SW 1271 (cell line): Measurements from ENCODE around the gene AIF1.
"Not testable (repeated sequence)": the region's sequence is repeated elsewhere in the genome, so short reads cannot be mapped to it uniquely, and the experiment has no call there.

ENCODE experiments used
- DNase-seq, 2 experiments: peaks; one replicate each; lab custom pipeline; 2025; lab: John Stamatoyannopoulos, UW

AIF1 gene

GRCh38 chr6:31580807-31581433, 34.1 kb upstream of the AIF1 start:
- peak; percentile 30 to 85 for DNase-seq

DNA sequence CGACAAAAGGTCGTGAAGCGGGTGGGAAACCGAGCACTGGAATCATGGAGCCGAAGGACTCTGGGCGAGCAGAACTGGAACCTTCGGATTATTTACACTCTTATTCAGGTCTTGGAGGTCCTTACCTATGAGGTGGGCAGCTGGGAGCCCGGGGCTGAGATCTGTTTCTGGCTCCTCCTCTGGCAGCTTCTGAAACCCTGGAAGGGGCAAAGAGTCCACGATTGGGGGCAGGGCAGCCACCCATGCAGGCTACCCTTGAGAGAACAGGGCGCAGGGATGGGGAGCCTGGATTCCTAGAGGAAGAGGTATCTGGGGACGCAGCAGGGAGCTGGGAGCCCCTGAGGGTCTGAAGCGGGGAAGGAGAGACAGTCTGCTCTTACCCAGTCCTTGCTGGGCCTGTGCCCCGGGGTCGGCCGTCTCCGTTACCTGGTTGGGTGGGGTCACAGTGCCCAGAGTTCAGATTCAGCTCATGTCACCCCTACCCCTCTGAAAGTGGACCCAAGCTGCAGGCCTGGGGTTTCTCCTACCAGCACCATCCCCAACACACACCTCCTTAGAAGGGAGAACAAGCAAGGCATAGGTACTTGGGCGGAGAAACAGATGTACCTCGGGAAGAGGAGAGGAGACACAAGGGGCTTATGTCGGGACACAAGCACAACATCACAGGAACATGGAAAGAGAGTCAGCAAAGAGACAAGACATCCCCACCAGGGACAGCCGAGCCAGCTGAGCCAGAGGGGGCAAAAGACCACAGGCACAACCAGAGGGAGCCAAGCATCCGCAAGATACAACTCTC, 33.4 kb upstream of the AIF1 start:
- no peak for DNase-seq

DNA sequence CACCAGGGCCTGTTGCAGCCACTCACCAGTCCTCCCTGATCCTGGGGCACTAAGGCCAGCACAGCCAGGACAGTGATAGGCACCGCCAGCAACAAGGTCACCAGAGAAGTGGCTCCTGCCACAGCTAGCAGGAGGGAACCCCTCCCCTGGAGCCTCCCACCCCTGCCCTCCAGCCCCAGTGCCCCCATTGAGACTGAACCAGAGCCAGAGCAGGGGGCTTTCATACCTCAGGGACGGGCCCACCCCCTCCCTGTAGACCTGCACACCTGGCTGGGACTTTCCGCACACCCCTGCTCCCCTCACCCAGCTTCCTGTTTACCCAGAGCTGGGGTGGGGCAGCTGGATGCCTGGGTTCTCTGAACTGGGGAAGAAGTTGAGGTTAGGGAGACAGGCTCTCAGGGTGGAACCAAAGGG, 32.8 kb upstream of the AIF1 start, which contains the start of gene LTB:
LTB (minus strand) TSS at position 195 of the 414 bp plus-strand sequence; CDS start at position 188, 7 bp downstream.
- no peak for DNase-seq

DNA sequence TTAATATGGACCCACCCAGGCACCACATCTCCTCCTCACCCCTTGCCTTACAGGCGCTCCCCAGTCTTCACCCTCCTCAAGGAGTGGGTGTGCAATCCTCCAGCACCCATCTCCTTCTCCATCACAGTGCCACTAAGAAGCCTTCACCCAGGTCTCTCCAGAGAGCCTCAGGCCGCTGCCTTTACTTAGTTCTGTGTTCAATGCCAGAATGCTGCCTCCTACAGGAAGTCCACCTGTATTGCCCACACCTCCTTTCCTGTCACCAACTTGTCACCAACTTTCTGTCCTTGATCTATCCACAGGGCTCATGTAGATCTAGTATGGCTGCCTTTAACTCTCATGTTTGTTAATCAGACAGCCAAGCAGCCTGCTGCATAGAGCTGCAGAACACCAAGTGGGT, 29.5 kb upstream of the AIF1 start:
- peak in 1 of 2 experiments; percentile 45 for DNase-seq

GRCh38 chr6:31586008-31586407, 29.0 kb upstream of the AIF1 start, which contains the start of gene LST1:
LST1 (plus strand) TSS chr6:31586277; CDS start chr6:31587300, 1,023 bp downstream.
- no peak for DNase-seq

DNA sequence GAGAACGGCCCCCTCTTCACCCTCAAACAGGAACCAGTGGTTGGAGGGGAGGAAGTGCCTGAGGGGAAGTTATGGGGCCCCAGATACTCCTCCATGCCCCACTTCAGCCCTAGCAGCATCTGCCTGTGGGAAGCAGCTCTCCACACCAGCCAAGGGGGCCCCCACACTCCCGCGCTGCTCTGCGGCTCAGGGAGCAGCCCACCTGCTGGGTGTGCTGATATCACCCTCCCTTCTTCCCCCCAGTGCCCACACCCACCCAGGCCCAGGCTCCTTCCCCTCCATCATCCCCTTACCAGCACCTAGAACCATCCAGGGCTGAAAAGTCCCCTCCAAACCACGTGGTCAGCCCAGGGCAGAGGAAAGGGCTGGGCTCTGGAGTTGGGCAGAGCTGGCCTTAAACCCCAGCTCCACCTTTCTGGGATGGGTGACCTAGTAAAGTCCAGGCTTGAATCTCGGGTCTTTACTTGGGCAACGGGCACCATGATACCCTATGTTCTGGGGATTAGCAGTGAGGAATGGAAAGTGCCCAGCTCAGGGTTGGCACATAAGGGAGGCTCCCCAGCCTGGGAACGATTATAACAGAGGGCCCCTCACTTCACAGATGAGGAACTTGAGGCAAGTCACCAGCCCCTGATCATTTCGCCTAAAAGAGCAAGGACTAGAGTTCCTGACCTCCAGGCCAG, 28.3 kb upstream of the AIF1 start:
- DNase-seq, result no peak

- no peak for DNase-seq
Observed at GRCh38 chr6:31587791-31588777, 26.9 kb upstream of the AIF1 start.

- no peak for DNase-seq
Observed at GRCh38 chr6:31588871-31589650, 26.0 kb upstream of the AIF1 start.

DNA sequence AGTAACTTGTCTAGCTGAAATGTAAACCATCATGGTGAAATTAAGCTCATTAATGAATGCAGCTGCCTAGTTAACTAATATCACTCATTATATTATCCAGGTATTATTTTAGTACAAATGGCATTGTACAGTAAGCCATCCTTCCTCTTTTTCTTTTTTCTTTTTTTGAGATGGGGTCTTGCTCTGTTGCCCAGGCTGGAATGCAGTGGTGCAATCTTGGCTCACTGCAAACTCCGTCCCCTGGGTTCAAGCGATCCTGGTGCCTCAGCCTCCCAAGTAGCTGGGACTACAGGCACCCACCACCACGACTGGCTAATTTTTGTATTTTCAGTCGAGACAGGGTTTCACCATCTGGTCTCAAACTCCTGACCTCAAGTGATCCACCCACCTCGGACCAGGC, 24.3 kb upstream of the AIF1 start:
- DNase-seq, result not testable (repeated sequence)

DNA sequence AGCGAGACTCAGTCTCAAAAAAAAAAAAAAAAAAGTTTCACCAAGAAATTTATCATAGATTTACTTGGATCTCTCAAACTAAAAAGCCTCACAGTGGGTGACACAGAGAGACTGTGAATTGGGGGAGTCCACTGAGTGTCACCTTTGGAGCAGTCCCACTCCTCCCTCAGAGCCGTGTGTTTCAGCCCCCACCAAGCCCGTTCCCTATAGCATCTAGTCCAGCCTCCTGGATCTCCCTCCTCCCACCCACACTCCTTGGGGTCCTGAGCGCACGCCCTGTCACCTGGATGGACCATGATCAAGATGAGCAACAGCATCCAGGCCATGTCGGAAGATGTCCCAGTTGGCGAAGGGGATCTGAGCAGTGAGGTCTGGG, 22.6 kb upstream of the AIF1 start:
- no peak for DNase-seq

- DNase-seq, result peak; percentile 24 to 61
Observed at GRCh38 chr6:31597006-31597405, 18.0 kb upstream of the AIF1 start.

- no peak for DNase-seq
Observed at GRCh38 chr6:31607317-31607716, 7.7 kb upstream of the AIF1 start.

- DNase-seq, result no peak
Observed at GRCh38 chr6:31609519-31610406, 5.3 kb upstream of the AIF1 start.

DNA sequence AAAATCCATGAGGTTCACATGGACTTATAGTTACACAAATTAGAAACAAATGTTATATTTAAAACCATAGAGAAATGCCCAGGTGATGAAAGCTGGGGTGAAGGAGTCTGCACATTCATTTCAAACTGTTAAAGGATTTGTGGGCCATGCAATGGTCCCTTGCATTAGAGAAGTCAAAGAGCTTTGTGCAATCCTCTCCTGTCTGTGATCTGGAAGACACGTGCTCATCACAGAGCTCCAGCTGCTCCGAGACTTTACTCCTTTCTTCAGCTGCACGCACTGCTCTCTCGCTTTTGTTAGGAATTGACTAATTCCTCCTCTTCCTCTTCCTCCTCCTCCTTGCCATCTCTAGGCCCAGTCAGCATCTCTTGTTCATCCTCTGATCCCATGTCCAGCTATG, 4.1 kb upstream of the AIF1 start:
- no peak for DNase-seq

GRCh38 chr6:31614075-31614619, 887 bp upstream of the AIF1 start:
- DNase-seq, result no peak

DNA sequence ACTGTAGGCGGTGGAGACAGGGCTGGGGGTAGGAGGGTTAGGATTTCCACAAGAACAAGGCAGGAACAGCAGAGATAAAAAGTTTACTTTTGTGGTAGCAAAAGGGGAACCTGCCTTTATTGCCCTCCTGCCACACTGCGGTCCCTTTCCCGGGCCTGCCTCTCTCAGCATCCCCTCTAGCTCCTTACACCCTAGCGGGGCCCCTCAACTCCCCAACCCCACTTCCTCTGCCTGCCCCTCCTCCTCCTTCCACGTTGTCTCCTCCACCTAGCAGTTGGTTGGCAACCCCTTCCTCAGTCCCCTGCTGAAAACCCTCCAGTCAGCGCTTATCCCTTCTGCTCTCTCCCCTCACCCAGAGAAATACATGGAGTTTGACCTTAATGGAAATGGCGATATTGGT, 714 bp downstream of the AIF1 start:
- DNase-seq, result no peak

DNA sequence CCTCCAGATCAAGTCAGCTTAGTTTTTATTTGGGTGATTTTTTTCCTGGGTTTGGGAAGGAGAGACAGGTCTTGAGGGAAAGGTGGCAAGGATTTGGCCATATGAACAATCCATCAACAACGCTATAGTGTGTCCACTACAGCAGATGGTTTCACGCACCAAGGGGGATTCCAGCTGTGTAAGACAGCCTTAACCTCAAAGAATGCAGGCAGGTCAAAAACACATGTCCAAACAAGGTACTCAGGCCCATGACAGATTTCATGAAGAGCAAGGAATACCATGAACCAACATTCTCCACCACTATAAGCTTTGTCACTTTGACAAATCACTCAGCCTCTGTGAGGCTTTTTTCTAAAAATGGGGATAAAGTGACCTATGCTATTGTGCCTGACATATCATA, 2.0 kb downstream of the AIF1 start:
- DNase-seq, result no peak

- DNase-seq, result peak; percentile 98 to 99
Observed at GRCh38 chr6:31619805-31620585, 5.0 kb downstream of the AIF1 start.
